ENCODE measurements around the gene KRTAP10-12.

DNA sequence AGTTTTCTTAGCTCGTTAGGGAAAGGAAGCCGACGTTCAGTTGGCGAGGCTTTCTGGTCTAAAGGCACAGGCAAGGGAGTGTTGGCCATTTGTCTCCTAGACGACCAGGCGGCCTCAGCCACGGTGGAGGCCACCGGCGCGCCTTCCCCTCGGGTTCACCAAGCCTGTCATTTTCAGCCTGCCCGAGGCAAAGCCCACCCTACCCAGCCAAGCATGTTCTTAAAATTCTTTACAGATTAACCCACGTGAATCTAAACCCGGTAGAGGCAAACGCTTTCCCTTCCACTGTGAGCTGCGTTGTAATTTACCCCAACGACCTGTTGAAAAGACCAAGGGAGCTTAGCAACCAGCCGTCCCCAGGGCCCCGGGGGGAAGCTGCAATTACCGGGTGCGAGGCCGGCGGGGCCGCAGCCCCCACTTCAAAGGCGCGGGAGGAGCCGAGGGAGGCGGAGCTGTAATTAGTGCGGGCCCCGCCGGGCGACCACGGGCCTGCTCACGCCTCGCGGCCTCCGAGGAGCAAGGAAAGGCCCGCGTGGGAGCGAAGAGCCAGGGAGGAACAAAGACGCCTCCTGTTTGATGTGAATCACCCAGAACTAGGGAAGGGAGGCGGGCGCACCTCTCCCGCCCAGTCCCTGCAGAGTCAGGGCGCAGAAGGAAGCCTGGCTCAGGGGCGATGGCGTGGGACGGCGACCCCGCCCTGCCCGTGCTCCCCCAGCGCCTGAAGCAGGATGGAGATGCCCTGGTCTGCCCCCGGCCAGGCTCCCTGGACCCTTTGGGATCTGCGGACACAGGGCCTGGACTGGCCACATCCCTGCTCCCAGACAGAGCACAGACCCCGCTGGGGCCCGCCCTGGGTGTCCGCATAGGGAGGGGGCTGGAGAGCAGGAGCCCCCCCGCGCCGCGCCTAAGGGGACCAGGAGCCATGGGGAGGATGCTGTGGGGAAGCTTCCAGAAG is 26.5 kb downstream of the KRTAP10-12 start:
- no peak for TF ChIP-seq POLR2A (IDR thresholded peaks at IDR 0.05; ENCODE audit: low read depth)
- TF ChIP-seq, protein P1, sequence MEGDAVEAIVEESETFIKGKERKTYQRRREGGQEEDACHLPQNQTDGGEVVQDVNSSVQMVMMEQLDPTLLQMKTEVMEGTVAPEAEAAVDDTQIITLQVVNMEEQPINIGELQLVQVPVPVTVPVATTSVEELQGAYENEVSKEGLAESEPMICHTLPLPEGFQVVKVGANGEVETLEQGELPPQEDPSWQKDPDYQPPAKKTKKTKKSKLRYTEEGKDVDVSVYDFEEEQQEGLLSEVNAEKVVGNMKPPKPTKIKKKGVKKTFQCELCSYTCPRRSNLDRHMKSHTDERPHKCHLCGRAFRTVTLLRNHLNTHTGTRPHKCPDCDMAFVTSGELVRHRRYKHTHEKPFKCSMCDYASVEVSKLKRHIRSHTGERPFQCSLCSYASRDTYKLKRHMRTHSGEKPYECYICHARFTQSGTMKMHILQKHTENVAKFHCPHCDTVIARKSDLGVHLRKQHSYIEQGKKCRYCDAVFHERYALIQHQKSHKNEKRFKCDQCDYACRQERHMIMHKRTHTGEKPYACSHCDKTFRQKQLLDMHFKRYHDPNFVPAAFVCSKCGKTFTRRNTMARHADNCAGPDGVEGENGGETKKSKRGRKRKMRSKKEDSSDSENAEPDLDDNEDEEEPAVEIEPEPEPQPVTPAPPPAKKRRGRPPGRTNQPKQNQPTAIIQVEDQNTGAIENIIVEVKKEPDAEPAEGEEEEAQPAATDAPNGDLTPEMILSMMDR (IDR thresholded peaks at IDR 0.05) = no peak
